ENCODE measurements around the gene MRGPRF.

- TF ChIP-seq CTCF (IDR thresholded peaks at IDR 0.05) (no peak), EZH2 (IDR thresholded peaks at IDR 0.05; ENCODE audit: borderline replicate concordance, insufficient read depth, low read depth, low read length, poor library complexity, severe bottlenecking) (no peak)
These were observed 5.1 kb downstream of the MRGPRF start for GRCh38 chr11:69007975-69008381.

Data from B cell (primary cell).